GM23338 (cell line): ENCODE data around the gene EFHB. TPM values are rescaled to one million over a fixed set of nuclear protein-coding genes. Genes with fewer than 3 reads are reported as not detected.

Experiments used
- ATAC-seq: fragments of 200-7000 bp; cut with Tn5 transposase; 3 replicates; pipeline ENCODE4 v1.9.1; 2020
- DNase-seq: peaks from one replicate; pipeline ENCODE4 v3.0.0-alpha.2; 2015; ENCODE audit warnings: low spot score
- H2AFZ ChIP-seq: fragments of 200-600 bp; sonication (generic); 2 replicates; pipeline ENCODE4 v1.8.0; 2016; ENCODE audit warnings: antibody characterized with exemption, mild to moderate bottlenecking, moderate library complexity
- H3F3A ChIP-seq: fragments of 200-600 bp; sonication (generic); replicated peaks from 2 replicates; pipeline ENCODE4 v1.8.0; 2017; ENCODE audit warnings: antibody characterized with exemption, mixed run types, low read depth
- H3K27ac ChIP-seq: fragments of 200-600 bp; sonication (generic); 2 replicates; pipeline ENCODE4 v1.6.1; 2016; ENCODE audit warnings: low read depth
- H3K27me3 ChIP-seq: fragments of 200-600 bp; sonication (generic); 2 replicates; pipeline ENCODE4 v1.8.0; 2016; ENCODE audit warnings: mild to moderate bottlenecking, mixed run types, moderate library complexity; ENCODE audit not compliant: insufficient read depth
- H3K36me3 ChIP-seq: fragments of 200-600 bp; sonication (generic); 2 replicates; pipeline ENCODE4 v1.8.0; 2016; ENCODE audit warnings: mild to moderate bottlenecking; ENCODE audit not compliant: insufficient read depth
- H3K4me1 ChIP-seq: fragments of 200-600 bp; sonication (generic); 2 replicates; pipeline ENCODE4 v1.8.0; 2016; ENCODE audit warnings: mild to moderate bottlenecking, moderate library complexity; ENCODE audit not compliant: insufficient read depth
- H3K4me2 ChIP-seq: fragments of 200-600 bp; sonication (generic); 2 replicates; pipeline ENCODE4 v1.7.1; 2017; ENCODE audit warnings: mixed run types
- H3K4me3 ChIP-seq: fragments of 200-600 bp; sonication (generic); 2 replicates; pipeline ENCODE4 v1.6.1; 2016; ENCODE audit warnings: mixed run types
- H3K79me2 ChIP-seq: fragments of 200-600 bp; sonication (generic); replicated peaks from 2 replicates; pipeline ENCODE4 v1.8.0; 2017; ENCODE audit warnings: mild to moderate bottlenecking; ENCODE audit not compliant: insufficient read depth
- H3K9me2 ChIP-seq: fragments of 200-600 bp; sonication (generic); 2 replicates; pipeline ENCODE4 v1.8.0; 2017; ENCODE audit not compliant: insufficient read depth
- H4K20me1 ChIP-seq: fragments of 200-600 bp; sonication (generic); replicated peaks from 2 replicates; pipeline ENCODE4 v1.8.0; 2017; ENCODE audit warnings: mild to moderate bottlenecking; ENCODE audit not compliant: insufficient read depth
- H3K27ac Mint-ChIP-seq: 2 replicates; pipeline ENCODE4 v1.8.0; 2020; ENCODE audit warnings: inconsistent platforms, mild to moderate bottlenecking, moderate library complexity, mixed read lengths
- H3K27me3 Mint-ChIP-seq: 3 replicates; pipeline ENCODE4 v1.8.0; 2022; ENCODE audit warnings: low read depth, mild to moderate bottlenecking, moderate library complexity, mixed read lengths, inconsistent platforms; ENCODE audit not compliant: insufficient read depth, poor library complexity
- H3K36me3 Mint-ChIP-seq: 3 replicates; pipeline ENCODE4 v1.8.0; 2021; ENCODE audit warnings: low read depth, mild to moderate bottlenecking, inconsistent platforms, moderate library complexity, mixed read lengths
- H3K4me1 Mint-ChIP-seq: 3 replicates; pipeline ENCODE4 v1.8.0; 2020; ENCODE audit warnings: mild to moderate bottlenecking, inconsistent platforms, mixed read lengths
- H3K4me3 Mint-ChIP-seq: 3 replicates; pipeline ENCODE4 v1.8.0; 2021; ENCODE audit warnings: moderate library complexity, mild to moderate bottlenecking, inconsistent platforms, mixed read lengths
- H3K9me3 Mint-ChIP-seq: 3 replicates; pipeline ENCODE4 v1.8.0; 2020; ENCODE audit warnings: moderate library complexity, mild to moderate bottlenecking, inconsistent platforms, mixed read lengths
- polyA plus RNA-seq: library from polyadenylated mRNA; unstranded; fragments of >200 nt; fragmentation: Nextera tagmentation; extraction: Ambion mirVana; gene quantifications from 2 replicates; pipeline ENCODE4 v1.2.1, GENCODE V29; 2016
- total RNA-seq: library from RNA; depleted of rRNA; stranded (reverse); fragments of >200 nt; shearing (Covaris generic); gene quantifications from 2 replicates; pipeline ENCODE4 v1.2.3, GENCODE V29; 2014
- TF ChIP-seq, protein P1 (sequence below): fragments of 250-450 bp; sonication (Bioruptor Pico); IDR thresholded peaks from 2 replicates; pipeline ENCODE4 v1.5.0; 2020; ENCODE audit warnings: mild to moderate bottlenecking, moderate library complexity
- TF ChIP-seq, protein P2 (sequence below): IDR thresholded peaks from one replicate; pipeline ENCODE4 v1.6.1; 2018; ENCODE audit warnings: antibody characterized with exemption; ENCODE audit not compliant: unreplicated experiment
- TF ChIP-seq, protein P3 (sequence below): IDR thresholded peaks from 2 replicates; pipeline ENCODE4 v1.6.1; 2016; ENCODE audit warnings: antibody characterized with exemption

The EFHB gene
- total and polyA plus RNA-seq, 2 experiments from 2014 or later: 0.35 to 0.68 TPM

DNA sequence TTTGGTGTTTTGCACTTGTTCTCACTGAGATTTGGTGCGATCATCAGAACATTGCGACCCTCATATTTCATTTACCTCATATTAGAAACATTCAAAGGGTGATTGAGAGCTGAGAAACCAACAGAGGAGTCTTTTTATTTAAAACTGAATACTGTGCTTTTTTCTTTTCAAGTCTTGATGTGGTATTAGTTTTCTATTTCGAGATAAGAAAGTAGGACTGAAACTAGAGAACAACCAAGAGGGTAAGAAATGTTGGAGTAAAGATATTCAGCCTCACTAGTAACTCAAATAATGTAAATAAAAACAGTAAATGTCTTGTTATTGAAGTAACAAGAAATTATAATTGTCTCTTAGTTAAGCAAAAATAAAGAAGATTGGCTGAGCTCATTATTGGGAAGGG is 26.5 kb downstream of the EFHB start:
- Mint-ChIP-seq H3K9me3 (0 out of 3 replicates have a peak, but pooled peaks cover 3% of the 10 kb centered on the region), H3K4me3 (no peak overlapping the region), H3K4me1 (peaks cover 5% of the 10 kb centered on the region; the same call in 2 of the 3 replicates), H3K27ac (no peak overlapping the region), H3K27me3 (no peaks in the 10 kb centered on the region), H3K36me3 (no peaks in the 10 kb centered on the region)
- Histone ChIP-seq H3K9me2 (no peaks in the 10 kb centered on the region), H4K20me1 (no peaks in the 10 kb centered on the region), H3K79me2 (no peaks in the 10 kb centered on the region), H3K27me3 (no peaks in the 10 kb centered on the region), H3K36me3 (no peaks in the 10 kb centered on the region), H3K4me2 (no peak overlapping the region), H2AFZ (no peak overlapping the region), H3K4me1 (no peaks in the 10 kb centered on the region), H3K27ac (no peak overlapping the region), H3K4me3 (no peak overlapping the region), H3F3A (no peaks in the 10 kb centered on the region)
- ATAC-seq: no peak
- TF ChIP-seq, protein P1, sequence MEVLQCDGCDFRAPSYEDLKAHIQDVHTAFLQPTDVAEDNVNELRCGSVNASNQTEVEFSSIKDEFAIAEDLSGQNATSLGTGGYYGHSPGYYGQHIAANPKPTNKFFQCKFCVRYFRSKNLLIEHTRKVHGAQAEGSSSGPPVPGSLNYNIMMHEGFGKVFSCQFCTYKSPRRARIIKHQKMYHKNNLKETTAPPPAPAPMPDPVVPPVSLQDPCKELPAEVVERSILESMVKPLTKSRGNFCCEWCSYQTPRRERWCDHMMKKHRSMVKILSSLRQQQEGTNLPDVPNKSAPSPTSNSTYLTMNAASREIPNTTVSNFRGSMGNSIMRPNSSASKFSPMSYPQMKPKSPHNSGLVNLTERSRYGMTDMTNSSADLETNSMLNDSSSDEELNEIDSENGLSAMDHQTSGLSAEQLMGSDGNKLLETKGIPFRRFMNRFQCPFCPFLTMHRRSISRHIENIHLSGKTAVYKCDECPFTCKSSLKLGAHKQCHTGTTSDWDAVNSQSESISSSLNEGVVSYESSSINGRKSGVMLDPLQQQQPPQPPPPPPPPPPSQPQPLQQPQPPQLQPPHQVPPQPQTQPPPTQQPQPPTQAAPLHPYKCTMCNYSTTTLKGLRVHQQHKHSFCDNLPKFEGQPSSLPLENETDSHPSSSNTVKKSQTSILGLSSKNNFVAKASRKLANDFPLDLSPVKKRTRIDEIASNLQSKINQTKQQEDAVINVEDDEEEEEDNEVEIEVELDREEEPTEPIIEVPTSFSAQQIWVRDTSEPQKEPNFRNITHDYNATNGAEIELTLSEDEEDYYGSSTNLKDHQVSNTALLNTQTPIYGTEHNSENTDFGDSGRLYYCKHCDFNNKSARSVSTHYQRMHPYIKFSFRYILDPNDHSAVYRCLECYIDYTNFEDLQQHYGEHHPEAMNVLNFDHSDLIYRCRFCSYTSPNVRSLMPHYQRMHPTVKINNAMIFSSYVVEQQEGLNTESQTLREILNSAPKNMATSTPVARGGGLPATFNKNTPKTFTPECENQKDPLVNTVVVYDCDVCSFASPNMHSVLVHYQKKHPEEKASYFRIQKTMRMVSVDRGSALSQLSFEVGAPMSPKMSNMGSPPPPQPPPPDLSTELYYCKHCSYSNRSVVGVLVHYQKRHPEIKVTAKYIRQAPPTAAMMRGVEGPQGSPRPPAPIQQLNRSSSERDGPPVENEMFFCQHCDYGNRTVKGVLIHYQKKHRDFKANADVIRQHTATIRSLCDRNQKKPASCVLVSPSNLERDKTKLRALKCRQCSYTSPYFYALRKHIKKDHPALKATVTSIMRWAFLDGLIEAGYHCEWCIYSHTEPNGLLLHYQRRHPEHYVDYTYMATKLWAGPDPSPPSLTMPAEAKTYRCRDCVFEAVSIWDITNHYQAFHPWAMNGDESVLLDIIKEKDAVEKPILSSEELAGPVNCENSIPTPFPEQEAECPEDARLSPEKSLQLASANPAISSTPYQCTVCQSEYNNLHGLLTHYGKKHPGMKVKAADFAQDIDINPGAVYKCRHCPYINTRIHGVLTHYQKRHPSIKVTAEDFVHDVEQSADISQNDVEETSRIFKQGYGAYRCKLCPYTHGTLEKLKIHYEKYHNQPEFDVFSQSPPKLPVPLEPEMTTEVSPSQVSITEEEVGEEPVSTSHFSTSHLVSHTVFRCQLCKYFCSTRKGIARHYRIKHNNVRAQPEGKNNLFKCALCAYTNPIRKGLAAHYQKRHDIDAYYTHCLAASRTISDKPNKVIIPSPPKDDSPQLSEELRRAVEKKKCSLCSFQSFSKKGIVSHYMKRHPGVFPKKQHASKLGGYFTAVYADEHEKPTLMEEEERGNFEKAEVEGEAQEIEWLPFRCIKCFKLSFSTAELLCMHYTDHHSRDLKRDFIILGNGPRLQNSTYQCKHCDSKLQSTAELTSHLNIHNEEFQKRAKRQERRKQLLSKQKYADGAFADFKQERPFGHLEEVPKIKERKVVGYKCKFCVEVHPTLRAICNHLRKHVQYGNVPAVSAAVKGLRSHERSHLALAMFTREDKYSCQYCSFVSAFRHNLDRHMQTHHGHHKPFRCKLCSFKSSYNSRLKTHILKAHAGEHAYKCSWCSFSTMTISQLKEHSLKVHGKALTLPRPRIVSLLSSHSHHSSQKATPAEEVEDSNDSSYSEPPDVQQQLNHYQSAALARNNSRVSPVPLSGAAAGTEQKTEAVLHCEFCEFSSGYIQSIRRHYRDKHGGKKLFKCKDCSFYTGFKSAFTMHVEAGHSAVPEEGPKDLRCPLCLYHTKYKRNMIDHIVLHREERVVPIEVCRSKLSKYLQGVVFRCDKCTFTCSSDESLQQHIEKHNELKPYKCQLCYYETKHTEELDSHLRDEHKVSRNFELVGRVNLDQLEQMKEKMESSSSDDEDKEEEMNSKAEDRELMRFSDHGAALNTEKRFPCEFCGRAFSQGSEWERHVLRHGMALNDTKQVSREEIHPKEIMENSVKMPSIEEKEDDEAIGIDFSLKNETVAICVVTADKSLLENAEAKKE (CRISPR knock-in tag): no peak
- DNase-seq: no peak

DNA sequence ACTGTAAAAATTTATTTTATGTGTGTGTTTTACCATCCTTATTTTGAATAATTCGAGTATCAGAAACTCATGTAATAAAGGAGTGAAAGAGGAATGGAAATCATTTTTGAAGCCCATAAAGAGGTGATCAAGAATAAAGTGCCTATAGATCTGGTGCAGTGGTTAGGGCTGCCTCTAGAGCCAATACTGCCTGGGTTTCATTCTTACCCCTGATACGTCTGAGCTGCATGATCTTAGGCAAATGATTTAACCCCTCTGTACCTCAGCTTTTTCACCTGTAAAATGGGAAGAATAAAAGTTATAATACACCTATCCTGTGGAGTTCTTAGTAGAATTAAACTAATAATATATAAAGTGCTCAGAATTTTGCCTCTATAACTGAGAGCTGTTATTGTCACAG is 30.4 kb downstream of the EFHB start:
- Histone ChIP-seq H2AFZ (no peak overlapping the region), H3K9me2 (no peaks in the 10 kb centered on the region), H3K4me3 (no peak overlapping the region), H3K79me2 (no peaks in the 10 kb centered on the region), H3K36me3 (no peaks in the 10 kb centered on the region), H3K27me3 (no peaks in the 10 kb centered on the region), H3K27ac (no peak overlapping the region), H3F3A (no peaks in the 10 kb centered on the region), H3K4me1 (0 out of 2 replicates have a peak, but pooled peaks cover 3% of the 10 kb centered on the region), H4K20me1 (no peaks in the 10 kb centered on the region), H3K4me2 (no peak overlapping the region)
- peaks cover 10% of the 10 kb centered on the region; the same call in 2 of the 3 replicates for H3K4me1 Mint-ChIP-seq
- DNase-seq: no peak
- ATAC-seq: no peak
- H3K27me3 Mint-ChIP-seq: peaks cover 1% of the 10 kb centered on the region
- H3K36me3 Mint-ChIP-seq: no peaks in the 10 kb centered on the region
- H3K9me3 Mint-ChIP-seq: 0 out of 3 replicates have a peak, but pooled peaks cover 3% of the 10 kb centered on the region
- no peak overlapping the region for H3K27ac Mint-ChIP-seq
- H3K4me3 Mint-ChIP-seq: no peak overlapping the region
- TF ChIP-seq, protein P2, sequence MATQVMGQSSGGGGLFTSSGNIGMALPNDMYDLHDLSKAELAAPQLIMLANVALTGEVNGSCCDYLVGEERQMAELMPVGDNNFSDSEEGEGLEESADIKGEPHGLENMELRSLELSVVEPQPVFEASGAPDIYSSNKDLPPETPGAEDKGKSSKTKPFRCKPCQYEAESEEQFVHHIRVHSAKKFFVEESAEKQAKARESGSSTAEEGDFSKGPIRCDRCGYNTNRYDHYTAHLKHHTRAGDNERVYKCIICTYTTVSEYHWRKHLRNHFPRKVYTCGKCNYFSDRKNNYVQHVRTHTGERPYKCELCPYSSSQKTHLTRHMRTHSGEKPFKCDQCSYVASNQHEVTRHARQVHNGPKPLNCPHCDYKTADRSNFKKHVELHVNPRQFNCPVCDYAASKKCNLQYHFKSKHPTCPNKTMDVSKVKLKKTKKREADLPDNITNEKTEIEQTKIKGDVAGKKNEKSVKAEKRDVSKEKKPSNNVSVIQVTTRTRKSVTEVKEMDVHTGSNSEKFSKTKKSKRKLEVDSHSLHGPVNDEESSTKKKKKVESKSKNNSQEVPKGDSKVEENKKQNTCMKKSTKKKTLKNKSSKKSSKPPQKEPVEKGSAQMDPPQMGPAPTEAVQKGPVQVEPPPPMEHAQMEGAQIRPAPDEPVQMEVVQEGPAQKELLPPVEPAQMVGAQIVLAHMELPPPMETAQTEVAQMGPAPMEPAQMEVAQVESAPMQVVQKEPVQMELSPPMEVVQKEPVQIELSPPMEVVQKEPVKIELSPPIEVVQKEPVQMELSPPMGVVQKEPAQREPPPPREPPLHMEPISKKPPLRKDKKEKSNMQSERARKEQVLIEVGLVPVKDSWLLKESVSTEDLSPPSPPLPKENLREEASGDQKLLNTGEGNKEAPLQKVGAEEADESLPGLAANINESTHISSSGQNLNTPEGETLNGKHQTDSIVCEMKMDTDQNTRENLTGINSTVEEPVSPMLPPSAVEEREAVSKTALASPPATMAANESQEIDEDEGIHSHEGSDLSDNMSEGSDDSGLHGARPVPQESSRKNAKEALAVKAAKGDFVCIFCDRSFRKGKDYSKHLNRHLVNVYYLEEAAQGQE: no peak
- TF ChIP-seq, protein P3, sequence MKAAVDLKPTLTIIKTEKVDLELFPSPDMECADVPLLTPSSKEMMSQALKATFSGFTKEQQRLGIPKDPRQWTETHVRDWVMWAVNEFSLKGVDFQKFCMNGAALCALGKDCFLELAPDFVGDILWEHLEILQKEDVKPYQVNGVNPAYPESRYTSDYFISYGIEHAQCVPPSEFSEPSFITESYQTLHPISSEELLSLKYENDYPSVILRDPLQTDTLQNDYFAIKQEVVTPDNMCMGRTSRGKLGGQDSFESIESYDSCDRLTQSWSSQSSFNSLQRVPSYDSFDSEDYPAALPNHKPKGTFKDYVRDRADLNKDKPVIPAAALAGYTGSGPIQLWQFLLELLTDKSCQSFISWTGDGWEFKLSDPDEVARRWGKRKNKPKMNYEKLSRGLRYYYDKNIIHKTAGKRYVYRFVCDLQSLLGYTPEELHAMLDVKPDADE: no peak
